WTC11 (cell line): ENCODE results near the gene NACC2. TPM values are rescaled to one million over a fixed set of nuclear protein-coding genes. Genes with fewer than 3 reads are reported as not detected.

Source experiments
- ARID4B ChIP-seq: sonication (generic); formaldehyde crosslinking; IDR thresholded peaks from 2 replicates; pipeline ENCODE4 v1.8.0; 2023; ENCODE audit warnings: missing genetic modification reagents, mild to moderate bottlenecking, borderline replicate concordance
- ATF2 ChIP-seq: sonication (generic); formaldehyde crosslinking; IDR thresholded peaks from 2 replicates; pipeline ENCODE4 v1.8.1; 2022; ENCODE audit warnings: low read depth, missing genetic modification reagents, borderline replicate concordance
- CREM ChIP-seq: sonication (generic); formaldehyde crosslinking; IDR thresholded peaks from 2 replicates; pipeline ENCODE4 v1.8.1; 2022; ENCODE audit warnings: mild to moderate bottlenecking, missing genetic modification reagents, moderate library complexity
- E2F4 ChIP-seq: sonication (generic); formaldehyde crosslinking; IDR thresholded peaks from 2 replicates; pipeline ENCODE4 v1.8.1; 2022; ENCODE audit warnings: low read depth, mild to moderate bottlenecking, moderate library complexity, missing genetic modification reagents, borderline replicate concordance
- ERG ChIP-seq: fragments of 250-450 bp; sonication (Bioruptor Pico); IDR thresholded peaks from 2 replicates; pipeline ENCODE4 v1.8.0; 2021; ENCODE audit warnings: mild to moderate bottlenecking
- JAZF1 ChIP-seq: fragments of 250-450 bp; sonication (Bioruptor Pico); IDR thresholded peaks from 2 replicates; pipeline ENCODE4 v1.9.0; 2021; ENCODE audit warnings: moderate library complexity, mild to moderate bottlenecking, inconsistent platforms
- PREB ChIP-seq: sonication (generic); formaldehyde crosslinking; IDR thresholded peaks from 2 replicates; pipeline ENCODE4 v1.8.1; 2022; ENCODE audit warnings: mild to moderate bottlenecking, missing genetic modification reagents, moderate library complexity, borderline replicate concordance
- SMAD3 ChIP-seq: sonication (generic); formaldehyde crosslinking; IDR thresholded peaks from 2 replicates; pipeline ENCODE4 v1.8.0; 2022; ENCODE audit warnings: missing genetic modification reagents, mild to moderate bottlenecking, borderline replicate concordance
- SMAD4 ChIP-seq: sonication (generic); formaldehyde crosslinking; IDR thresholded peaks from 2 replicates; pipeline ENCODE4 v1.8.0; 2022; ENCODE audit warnings: mild to moderate bottlenecking, missing genetic modification reagents
- SP1 ChIP-seq: sonication (generic); formaldehyde crosslinking; conservative IDR thresholded peaks from 2 replicates; pipeline ENCODE4 v1.8.1; 2022; ENCODE audit warnings: missing genetic modification reagents
- USF2 ChIP-seq: sonication (generic); formaldehyde crosslinking; IDR thresholded peaks from 2 replicates; pipeline ENCODE4 v1.8.1; 2023; ENCODE audit warnings: mild to moderate bottlenecking, missing genetic modification reagents, moderate library complexity
- ZNF232 ChIP-seq: sonication (generic); formaldehyde crosslinking; IDR thresholded peaks from 2 replicates; pipeline ENCODE4 v1.8.0; 2022; ENCODE audit warnings: mild to moderate bottlenecking, missing genetic modification reagents
- ZNF281 ChIP-seq: sonication (generic); formaldehyde crosslinking; IDR thresholded peaks from 2 replicates; pipeline ENCODE4 v1.8.0; 2023; ENCODE audit warnings: mild to moderate bottlenecking, missing genetic modification reagents
- ZNF317 ChIP-seq: sonication (generic); formaldehyde crosslinking; IDR thresholded peaks from 2 replicates; pipeline ENCODE4 v1.8.1; 2023; ENCODE audit warnings: low read depth, mild to moderate bottlenecking, moderate library complexity, missing genetic modification reagents, borderline replicate concordance
- ZSCAN18 ChIP-seq: fragments of 250-450 bp; sonication (Bioruptor Pico); IDR thresholded peaks from 2 replicates; pipeline ENCODE4 v2.1.2; 2022; ENCODE audit warnings: mild to moderate bottlenecking, moderate library complexity
- total RNA-seq: library from RNA; stranded (reverse); gene quantifications from 3 replicates; pipeline ENCODE4 v1.2.3, GENCODE V29; 2021

Gene NACC2
- total RNA-seq, 1 experiment from 2014 or later, result 17.1 TPM

GRCh38 chr9:135961277-135961715, 133.8 kb downstream of the NACC2 start, which contains the start of gene UBAC1 (continued):
- no peak for TF ChIP-seq ERG (CRISPR knock-in tag)
- no peak for TF ChIP-seq ZNF317 (CRISPR knock-in tag)
- no peak for TF ChIP-seq E2F4 (CRISPR knock-in tag)
- TF ChIP-seq ATF2 (CRISPR knock-in tag), result no peak
- peak; percentile 98 for TF ChIP-seq CREM (CRISPR knock-in tag)
- TF ChIP-seq USF2 (CRISPR knock-in tag), result no peak
- TF ChIP-seq ARID4B (CRISPR knock-in tag), result no peak
- no peak for TF ChIP-seq ZNF281 (CRISPR knock-in tag)
- no peak for TF ChIP-seq SMAD4 (CRISPR knock-in tag)
- TF ChIP-seq ZNF232 (CRISPR knock-in tag), result no peak
- TF ChIP-seq SMAD3 (CRISPR knock-in tag), result no peak
- no peak for TF ChIP-seq ZSCAN18 (CRISPR knock-in tag)
- TF ChIP-seq SP1 (CRISPR knock-in tag), result peak; percentile 65
- no peak for TF ChIP-seq PREB (CRISPR knock-in tag)
- TF ChIP-seq JAZF1 (CRISPR knock-in tag), result no peak
